GM18873 (cell line): ENCODE measurements around the gene PRKCD.

Source experiments
- ATAC-seq: cut with Tn5 transposase; IDR thresholded peaks from one replicate; pipeline ENCODE4 v1.9.1; 2021; ENCODE audit warnings: mild to moderate bottlenecking, moderate library complexity, moderate number of reproducible peaks; ENCODE audit not compliant: unreplicated experiment, low FRiP score

Gene PRKCD

DNA sequence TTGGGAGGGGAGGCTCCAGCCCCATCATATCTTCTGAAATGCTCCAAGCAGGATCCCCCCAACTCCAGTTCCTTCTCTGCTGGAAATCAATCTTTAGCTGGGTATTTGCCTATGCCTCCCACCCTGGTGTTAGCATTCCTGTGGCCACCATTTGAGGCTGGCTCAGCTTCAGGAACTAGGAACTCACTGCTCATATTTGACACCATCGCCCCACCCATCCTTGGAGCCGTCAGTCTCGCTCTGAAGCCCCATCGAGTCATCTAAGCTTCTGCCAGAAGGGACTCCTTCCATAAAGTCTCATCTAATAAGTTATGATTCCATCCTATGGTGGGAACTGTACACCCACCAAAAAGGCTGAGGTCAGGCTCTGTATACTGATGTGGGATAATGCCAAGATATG, 26.4 kb downstream of the PRKCD start:
- ATAC-seq = no peak

GRCh38 chr3:53188136-53188685, 27.2 kb downstream of the PRKCD start:
- no peak for ATAC-seq

GRCh38 chr3:53188720-53189119, 27.7 kb downstream of the PRKCD start:
- no peak for ATAC-seq

DNA sequence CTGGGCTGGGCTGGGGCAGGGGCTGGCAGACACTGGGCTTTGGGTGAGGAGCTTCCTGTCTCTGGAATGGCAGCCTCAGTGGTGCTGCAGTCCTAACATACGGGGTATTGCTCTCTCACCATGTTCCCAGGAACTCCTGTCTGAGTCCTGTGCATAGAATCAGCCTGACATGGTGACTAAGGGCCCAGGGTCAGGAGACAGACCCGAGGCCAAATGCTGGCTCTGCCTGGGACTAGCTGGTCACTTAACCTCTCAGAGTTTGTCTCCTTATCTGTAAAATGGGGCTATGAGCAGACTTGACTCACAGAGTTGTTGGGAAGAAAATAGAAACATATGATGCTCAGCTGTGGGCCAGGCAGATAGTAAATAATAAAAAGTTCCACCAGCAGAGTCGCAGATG, 28.3 kb downstream of the PRKCD start:
- no peak for ATAC-seq

GRCh38 chr3:53190659-53191058, 29.6 kb downstream of the PRKCD start:
- no peak for ATAC-seq

DNA sequence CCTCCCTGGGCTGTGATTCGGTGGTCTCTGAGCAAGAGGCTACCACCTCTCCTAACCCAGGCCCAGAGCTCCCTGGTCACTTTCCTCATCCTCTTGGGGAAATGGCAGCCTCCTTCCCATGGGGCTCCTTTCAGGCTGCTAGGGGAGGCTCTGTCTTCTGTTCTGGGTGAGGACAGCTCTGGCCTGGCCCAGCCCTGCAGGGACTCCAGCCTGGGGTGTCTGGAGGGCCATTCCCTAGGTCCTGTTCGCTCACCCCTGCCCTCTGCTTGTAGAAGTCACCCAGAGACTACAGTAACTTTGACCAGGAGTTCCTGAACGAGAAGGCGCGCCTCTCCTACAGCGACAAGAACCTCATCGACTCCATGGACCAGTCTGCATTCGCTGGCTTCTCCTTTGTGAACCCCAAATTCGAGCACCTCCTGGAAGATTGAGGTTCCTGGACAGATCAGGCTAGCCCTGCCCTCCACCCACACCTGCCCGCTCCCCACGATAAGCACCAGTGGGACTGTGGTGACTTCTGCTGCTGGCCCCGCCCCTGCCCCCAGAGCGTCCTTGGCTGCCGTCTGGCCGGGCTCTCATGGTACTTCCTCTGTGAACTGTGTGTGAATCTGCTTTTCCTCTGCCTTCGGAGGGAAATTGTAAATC, 30.9 kb downstream of the PRKCD start:
- ATAC-seq = no peak

- ATAC-seq = no peak
These were observed 31.6 kb downstream of the PRKCD start for GRCh38 chr3:53192608-53193007.

DNA sequence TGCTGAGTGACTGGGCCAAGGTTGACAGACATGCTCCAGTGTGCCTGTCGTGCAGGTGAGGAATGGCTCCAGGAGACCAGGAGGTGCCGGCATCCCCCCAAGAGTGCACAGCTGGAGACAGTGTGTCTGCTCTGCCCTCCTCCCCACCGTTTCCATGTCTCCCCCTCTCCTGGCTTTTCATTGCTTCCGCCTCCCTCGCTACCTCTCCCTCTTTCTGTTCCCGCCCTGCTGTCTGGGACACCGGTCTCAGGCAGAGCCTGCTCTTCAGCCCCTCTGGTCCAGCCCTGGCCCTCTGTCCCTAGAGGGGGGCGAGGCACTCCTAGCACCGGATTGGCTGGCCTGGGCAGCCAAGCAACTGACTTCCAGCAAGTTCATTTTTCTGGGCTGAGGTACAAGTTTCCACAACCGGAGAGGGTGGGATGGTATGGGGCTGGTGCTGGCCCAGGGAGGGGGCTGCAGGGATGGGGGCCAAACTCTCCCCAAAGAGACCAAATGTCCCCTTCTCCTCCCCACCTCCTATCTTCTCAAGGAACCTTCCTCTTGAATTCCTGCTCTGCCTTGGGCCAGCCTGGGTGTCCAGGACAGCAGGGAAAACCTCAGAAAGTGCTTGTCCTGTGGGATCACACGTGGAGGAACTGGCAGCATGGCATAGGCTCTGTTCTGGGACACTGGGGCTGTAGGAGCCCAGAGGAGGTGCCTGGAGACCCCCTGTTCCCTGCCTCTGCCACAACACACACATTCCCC, 32.6 kb downstream of the PRKCD start:
- ATAC-seq = no peak

DNA sequence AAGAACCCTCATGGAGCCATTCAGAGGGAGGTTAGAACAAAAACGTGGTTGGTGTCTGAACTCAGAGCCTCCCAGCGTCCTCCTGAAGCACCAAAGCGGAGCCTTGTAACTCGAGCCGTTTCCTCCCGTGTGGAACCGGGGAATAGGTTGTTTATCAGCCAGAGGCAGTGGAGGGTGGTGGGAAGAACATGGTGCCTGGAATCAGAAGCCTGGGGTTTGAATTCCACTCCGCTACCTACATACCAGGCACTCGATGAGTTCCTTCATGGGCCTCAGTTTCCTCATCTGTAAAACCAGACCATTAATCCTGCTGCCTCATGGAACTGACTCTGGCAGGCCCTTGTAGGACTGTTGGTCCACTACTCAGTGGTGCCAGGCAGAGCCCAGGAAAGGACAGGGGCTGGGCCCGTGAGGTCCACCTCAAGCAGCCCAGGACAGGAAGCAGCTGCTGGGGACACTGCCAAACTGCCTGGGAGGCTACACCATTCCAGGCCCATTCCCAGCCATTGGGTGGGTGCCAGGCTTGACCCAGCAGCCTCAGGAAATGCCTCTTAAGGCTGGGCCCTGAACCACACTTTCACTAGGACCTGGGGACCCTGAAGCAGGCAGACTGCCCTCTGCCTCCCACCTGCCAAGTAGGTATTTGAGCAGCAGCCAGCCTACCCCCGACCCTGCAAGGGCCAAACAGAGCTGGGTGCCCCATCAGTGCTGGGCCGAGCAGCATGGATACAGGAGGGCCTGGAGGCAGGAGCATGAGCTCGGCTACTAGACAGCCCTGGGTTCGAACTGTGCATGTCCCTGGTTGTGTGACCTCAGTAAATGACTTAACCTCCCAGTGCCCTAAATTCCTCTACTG, 33.4 kb downstream of the PRKCD start:
- ATAC-seq = no peak

- no peak for ATAC-seq
These were observed 34.0 kb downstream of the PRKCD start for GRCh38 chr3:53195066-53195450.

GRCh38 chr3:53195602-53196574, 34.9 kb downstream of the PRKCD start:
- ATAC-seq = no peak

GRCh38 chr3:53196575-53197407, 35.8 kb downstream of the PRKCD start:
- ATAC-seq = no peak

GRCh38 chr3:53198256-53198977, 37.4 kb downstream of the PRKCD start:
- no peak for ATAC-seq

- no peak for ATAC-seq
These were observed 38.0 kb downstream of the PRKCD start for GRCh38 chr3:53198996-53199395.

DNA sequence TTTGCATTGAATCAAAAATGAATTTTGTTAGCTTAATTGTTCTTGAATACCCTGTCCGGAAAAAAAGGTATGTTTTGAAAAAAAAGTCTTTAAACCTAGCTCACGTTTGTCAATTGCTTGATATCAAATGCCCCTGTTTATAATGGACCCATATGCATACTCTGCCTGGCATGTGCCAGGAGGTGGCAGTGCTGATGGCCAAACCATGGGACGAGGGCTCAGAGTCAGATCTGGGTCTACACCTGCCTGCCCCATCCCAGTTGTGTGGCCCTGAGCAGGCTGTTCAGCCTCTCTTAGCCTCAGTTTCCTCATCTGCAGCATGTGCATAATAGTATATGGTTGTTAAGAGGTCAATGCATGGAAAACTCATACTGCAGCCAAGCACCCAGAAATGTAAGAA, 38.8 kb downstream of the PRKCD start:
- no peak for ATAC-seq

GRCh38 chr3:53200501-53201498, 39.8 kb downstream of the PRKCD start:
- ATAC-seq = no peak

GRCh38 chr3:53202331-53203015, 41.5 kb downstream of the PRKCD start:
- no peak for ATAC-seq
